ENCODE results near the gene ATG5.

The ATG5 gene

GRCh38 chr6:106204961-106205360 is 120.6 kb downstream of the ATG5 start:
- TF ChIP-seq FOXP2 (optimal IDR thresholded peaks at IDR 0.05; ENCODE audit: borderline replicate concordance, extremely low read depth, extremely low read length, insufficient read depth) (no peak), SIN3A (IDR thresholded peaks at IDR 0.05; ENCODE audit: borderline replicate concordance, insufficient read depth, low read length) (no peak), POLR2AphosphoS5 (IDR thresholded peaks at IDR 0.05; ENCODE audit: low read depth, low read length) (no peak), TAF1 (IDR thresholded peaks at IDR 0.05; ENCODE audit: borderline replicate concordance, insufficient read depth, low read length) (no peak), REST (IDR thresholded peaks at IDR 0.05; ENCODE audit: insufficient read depth in 1 of 2, low read depth in 2 of 2, low read length in 2 of 2) (no peak)

DNA sequence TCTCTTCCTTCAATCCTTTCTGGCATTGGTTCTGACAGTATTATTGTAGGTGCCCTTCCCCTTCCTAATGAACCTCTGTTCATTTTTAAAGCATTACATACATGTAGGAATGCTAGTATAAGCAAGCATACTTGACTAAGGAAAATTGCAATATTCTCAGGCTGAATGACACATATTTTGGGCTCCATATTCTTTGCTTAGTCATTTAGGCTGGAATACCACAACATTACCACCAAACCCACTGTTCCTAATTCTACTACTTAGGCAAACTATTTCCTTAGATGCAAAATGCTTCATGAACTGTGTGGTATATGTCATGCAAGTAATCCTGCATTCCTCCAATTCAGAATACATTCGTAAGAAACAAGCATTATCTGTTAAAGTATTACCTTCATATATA is 125.6 kb downstream of the ATG5 start:
- TF ChIP-seq POLR2AphosphoS5 (IDR thresholded peaks at IDR 0.05; ENCODE audit: low read depth, low read length) (no peak), TAF1 (IDR thresholded peaks at IDR 0.05; ENCODE audit: borderline replicate concordance, insufficient read depth, low read length) (no peak), REST (IDR thresholded peaks at IDR 0.05; ENCODE audit: insufficient read depth in 1 of 2, low read depth in 2 of 2, low read length in 2 of 2) (no peak), SIN3A (IDR thresholded peaks at IDR 0.05; ENCODE audit: borderline replicate concordance, insufficient read depth, low read length) (no peak), FOXP2 (optimal IDR thresholded peaks at IDR 0.05; ENCODE audit: borderline replicate concordance, extremely low read depth, extremely low read length, insufficient read depth) (no peak)

DNA sequence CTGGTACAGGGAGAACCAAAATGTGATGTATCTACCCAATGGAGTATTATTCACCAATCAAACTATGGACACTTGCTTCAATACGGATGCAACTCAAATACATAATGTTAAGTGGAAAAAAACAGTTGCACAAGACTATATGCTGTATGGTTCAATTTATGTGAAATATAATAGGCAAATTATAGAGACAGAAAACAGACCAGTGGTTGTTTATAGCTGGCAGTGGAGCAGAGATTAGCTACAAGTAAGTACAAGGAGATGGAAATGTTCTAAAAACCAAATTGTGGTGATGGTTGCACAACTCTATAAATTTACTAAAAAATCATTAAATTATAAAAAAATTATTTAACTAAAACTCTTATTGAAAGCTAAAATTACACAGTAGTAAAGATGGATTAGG is 126.2 kb downstream of the ATG5 start:
- TF ChIP-seq REST (IDR thresholded peaks at IDR 0.05; ENCODE audit: insufficient read depth in 1 of 2, low read depth in 2 of 2, low read length in 2 of 2) (no peak), POLR2AphosphoS5 (IDR thresholded peaks at IDR 0.05; ENCODE audit: low read depth, low read length) (no peak), TAF1 (IDR thresholded peaks at IDR 0.05; ENCODE audit: borderline replicate concordance, insufficient read depth, low read length) (no peak), FOXP2 (optimal IDR thresholded peaks at IDR 0.05; ENCODE audit: borderline replicate concordance, extremely low read depth, extremely low read length, insufficient read depth) (no peak), SIN3A (IDR thresholded peaks at IDR 0.05; ENCODE audit: borderline replicate concordance, insufficient read depth, low read length) (no peak)

- TF ChIP-seq FOXP2 (optimal IDR thresholded peaks at IDR 0.05; ENCODE audit: borderline replicate concordance, extremely low read depth, extremely low read length, insufficient read depth) (no peak), SIN3A (IDR thresholded peaks at IDR 0.05; ENCODE audit: borderline replicate concordance, insufficient read depth, low read length) (no peak), POLR2AphosphoS5 (IDR thresholded peaks at IDR 0.05; ENCODE audit: low read depth, low read length) (no peak), REST (IDR thresholded peaks at IDR 0.05; ENCODE audit: insufficient read depth in 1 of 2, low read depth in 2 of 2, low read length in 2 of 2) (no peak), TAF1 (IDR thresholded peaks at IDR 0.05; ENCODE audit: borderline replicate concordance, insufficient read depth, low read length) (no peak)
These were observed 128.1 kb downstream of the ATG5 start for GRCh38 chr6:106197441-106197840.
